HG03139 (cell line): Measurements from ENCODE around the gene CNKSR3.

Source experiments
- ATAC-seq: cut with Tn5 transposase; IDR thresholded peaks from one replicate; pipeline ENCODE4 v1.9.1; 2021; ENCODE audit not compliant: unreplicated experiment

The CNKSR3 gene

GRCh38 chr6:154458565-154459470 lies 51.7 kb downstream of the CNKSR3 start:
- no peak for ATAC-seq

- ATAC-seq: no peak
Observed at GRCh38 chr6:154457881-154458284, 52.6 kb downstream of the CNKSR3 start.

DNA sequence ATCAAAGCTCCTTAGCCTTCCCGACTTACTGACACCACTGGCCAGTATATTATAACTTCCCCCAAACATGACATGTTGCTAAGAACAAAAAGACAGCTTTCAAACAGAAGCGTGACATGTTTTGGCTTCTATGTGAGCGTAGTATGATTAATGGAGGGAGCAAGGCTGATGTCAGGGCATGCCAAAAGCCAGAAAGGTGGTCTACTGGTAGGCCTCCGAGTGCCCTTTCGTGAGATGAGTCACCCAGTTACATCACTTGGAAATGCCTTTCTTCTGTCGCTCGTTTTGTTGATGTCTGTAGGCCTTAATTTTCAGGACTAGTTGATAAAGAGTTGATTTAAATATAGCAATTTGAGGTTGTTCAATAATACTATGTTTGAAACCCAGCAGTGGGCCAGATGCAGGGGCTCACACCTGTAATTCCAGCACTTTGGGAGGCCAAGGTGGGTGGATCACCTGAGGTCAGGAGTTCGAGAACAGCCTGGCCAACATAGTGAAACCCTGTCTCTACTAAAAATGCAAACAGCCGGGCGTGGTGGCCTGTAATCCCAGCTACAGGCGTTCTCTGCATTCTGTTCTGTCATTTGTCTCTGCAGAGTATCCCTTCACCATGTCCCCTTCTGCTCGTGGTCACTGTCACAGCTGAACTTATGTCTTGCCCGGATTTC lies 53.3 kb downstream of the CNKSR3 start:
- no peak for ATAC-seq

- no peak for ATAC-seq
Observed at GRCh38 chr6:154453329-154453728, 57.2 kb downstream of the CNKSR3 start.

DNA sequence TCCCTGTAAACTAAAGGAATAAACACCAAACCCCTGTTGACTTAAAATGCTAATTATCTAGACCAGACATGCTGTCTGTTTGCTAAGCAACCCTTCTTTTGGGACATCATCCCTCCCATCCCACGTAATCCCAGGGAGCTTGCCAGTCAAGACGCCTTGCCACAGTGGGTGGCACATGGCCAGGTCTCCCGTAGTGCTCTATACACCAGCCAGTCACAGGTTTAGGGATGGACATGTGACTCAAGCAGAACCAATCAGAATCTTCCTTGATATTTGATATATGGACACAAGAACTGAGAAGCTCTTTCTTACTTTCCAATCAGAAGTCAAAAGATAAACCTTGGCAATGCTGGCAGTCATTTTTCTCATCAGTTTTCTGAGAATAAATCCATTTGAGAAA lies 60.0 kb downstream of the CNKSR3 start:
- ATAC-seq: no peak

DNA sequence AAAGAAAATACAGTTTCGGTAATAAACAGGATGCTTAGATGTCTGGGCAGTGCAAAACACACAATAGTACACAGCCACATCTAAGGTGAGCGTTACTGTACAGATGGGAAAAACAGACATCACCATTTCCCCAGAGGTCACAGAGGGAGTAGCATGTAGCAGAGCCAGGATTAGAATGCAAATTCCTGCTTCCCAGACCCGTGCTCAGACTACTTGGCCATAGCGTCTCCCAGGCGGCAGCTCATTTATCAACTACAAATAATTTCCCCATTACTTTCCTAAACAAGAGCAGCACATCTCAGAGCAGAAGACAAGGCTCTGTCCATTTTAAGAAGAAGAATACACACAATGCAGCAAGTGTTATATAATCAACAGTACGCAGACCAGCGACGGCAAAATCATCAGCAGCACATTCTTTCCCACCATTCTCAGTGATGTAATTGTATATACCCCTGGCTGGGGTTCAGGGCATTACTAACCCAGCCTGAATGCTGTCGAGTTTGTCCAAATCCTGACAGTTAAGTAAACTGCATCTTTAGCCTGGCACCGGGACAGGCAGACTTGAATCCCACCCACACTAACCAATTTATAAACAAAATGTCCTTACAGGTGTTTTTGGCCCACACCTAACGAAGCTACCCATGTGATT lies 61.9 kb downstream of the CNKSR3 start:
- ATAC-seq: no peak

GRCh38 chr6:154447954-154448353 lies 62.5 kb downstream of the CNKSR3 start:
- no peak for ATAC-seq

DNA sequence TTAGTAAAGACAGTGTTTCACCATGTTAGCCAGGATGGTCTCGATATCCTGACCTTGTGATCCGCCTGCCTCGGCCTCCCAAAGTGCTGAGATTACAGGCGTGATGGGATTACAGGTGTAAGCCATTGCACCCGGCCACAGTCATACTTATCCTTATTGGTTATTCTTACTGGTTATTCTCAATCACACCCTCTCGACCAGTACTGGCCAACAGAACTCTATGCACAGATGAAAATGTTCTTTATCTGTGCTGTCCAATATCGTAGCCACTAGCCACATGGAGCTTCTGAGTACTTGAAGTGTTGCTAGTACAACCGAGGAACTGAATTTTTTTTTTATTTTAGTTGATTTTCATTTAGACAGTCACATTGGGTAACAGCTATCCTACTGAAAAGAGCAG lies 63.5 kb downstream of the CNKSR3 start:
- no peak for ATAC-seq

DNA sequence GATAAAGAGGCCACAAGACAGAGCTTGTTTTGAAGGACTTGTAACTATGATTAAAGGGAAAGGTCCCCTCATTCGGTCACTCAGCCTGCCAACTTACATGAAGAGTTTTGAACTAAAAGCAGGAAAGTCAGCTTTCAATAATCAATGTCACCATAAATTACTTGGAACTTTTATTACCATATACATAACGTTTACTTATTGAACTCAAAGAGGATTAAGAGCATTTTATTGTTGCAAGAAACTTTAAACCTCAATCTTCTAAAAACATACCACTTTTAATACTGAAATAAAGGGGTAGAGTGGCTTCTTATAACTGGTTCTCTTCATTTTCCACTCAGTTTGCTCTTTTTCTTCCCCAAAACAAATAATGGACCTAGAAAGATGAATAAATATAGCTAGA lies 65.1 kb downstream of the CNKSR3 start:
- no peak for ATAC-seq

DNA sequence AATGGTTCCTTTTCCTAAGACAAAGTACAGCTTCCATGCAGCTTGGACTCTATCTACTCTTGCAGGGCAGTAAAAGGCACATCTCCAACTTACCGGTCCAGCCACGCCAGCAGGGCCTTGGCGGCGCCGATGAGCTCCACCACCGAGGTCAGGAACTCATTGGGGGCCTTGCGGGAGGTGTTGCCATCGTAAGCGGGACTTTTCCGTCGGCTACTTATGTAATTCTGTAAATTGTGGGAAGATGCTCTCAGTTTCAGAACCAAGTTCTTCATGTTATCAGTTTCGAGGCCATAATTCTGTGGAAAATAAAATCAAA lies 68.5 kb downstream of the CNKSR3 start:
- ATAC-seq: no peak

- ATAC-seq: peak; percentile 44
Observed at GRCh38 chr6:154440422-154441043, 70.0 kb downstream of the CNKSR3 start.

DNA sequence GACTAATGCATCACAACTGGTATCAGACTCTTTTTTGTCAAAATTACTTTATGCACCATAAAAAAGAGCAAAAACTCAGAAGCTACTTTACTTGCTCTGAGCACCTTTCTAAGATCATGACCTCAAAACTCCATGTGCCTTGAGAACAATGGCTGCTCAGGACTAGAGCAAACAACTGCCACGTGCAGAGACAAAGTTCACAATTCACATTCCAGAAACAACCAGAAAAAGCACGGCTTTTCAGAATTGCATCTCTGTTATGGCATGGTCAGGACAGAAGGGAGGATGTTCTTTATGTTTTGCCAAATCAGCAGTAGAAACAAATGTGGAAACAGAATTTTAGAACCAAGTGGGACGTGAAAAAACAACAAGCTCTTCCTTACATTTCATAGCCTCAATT lies 70.5 kb downstream of the CNKSR3 start:
- ATAC-seq: no peak

DNA sequence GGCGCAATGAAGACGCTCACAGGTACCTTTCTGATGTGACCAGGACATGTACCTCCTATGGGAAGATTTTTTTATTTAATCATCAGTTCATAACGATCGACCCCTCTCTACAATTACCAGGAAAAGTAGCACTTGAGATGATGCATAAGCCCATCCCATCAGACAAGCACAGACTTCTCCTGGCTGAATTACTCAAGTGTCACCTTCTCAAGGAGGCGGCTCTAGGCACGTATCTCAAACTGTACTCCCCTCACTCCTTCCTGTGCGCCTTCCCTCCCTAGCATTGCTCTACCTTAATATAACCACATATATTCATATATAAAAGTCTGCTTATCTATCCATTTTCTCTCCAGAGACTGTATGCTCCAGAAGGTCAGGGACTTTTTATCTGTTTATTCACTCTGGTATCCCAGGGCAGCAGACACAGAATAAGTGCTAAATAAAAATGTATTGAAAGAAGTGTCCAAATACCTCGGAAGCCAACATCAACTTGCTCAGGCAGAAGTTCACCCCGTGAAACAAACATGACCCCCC lies 71.5 kb downstream of the CNKSR3 start:
- ATAC-seq: no peak

DNA sequence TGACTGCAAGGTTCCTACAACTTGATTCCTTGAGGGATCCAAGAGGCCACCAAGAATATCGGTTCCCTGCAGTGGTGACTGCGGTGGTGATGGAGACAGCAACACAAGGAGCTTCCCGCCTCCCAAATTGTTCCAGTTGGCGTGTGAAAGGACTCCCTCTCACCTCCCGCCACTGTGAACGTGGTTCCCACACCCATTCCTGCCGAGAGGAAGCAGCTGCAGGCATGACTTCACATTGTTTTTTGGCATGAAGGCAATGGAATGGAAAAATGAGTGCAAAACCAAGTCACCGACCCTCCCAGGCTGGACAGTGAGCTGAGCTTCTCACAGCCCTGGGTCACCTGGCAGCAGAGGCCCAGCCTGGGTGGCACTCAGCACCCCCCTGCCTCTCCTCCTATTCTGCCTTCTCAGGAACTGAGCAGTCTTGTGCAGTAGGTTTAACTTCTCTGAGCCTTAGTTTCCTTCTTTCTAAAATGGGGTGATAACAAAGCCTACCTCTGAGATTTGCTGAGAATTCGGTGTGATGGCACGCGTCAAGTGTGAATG lies 75.0 kb downstream of the CNKSR3 start:
- ATAC-seq: no peak

- no peak for ATAC-seq
Observed at GRCh38 chr6:154434662-154435061, 75.8 kb downstream of the CNKSR3 start.

- ATAC-seq: no peak
Observed at GRCh38 chr6:154433477-154434241, 76.8 kb downstream of the CNKSR3 start.

DNA sequence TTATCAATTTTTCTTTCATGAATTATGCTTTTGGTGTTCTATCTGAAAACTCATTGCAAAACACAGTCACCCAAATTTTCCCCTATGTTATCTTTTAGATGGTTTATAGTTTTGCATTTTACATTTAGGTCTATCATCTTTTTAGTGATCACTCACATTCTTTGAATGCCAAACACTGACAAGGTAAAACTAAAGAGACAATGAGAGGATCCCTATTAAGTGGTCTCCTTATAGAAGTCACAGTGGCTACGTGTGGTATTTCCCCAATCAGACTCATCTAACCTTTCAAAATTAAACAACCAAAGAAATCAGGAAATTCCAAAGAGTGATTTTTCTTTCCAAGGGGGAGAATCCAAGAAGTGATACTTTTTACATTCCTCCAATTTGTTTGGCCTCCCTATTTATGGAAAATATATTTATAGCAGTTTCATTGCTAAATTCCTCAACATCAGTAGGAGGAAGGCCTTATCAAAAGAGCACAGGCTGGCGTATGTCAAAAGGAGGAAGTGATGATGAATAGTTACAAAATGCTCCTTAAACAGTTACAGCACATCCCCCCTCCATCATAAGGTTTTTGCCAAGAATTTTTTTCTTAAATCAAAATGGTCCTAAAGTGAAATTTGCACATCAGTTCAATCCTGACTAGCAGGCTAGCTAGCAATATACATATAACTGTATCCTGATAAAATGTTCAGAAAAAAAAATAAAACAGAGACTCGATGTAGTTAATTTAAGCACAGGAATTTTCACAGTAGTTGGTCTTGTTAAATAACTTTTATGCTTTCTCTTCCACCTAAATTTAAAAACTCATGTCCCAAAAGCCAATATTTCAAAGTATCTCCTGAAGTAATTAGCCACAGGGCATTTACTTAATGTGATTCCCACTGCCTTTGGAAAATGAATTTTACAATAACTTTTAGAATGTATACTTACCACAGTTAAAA lies 77.7 kb downstream of the CNKSR3 start:
- ATAC-seq: no peak

DNA sequence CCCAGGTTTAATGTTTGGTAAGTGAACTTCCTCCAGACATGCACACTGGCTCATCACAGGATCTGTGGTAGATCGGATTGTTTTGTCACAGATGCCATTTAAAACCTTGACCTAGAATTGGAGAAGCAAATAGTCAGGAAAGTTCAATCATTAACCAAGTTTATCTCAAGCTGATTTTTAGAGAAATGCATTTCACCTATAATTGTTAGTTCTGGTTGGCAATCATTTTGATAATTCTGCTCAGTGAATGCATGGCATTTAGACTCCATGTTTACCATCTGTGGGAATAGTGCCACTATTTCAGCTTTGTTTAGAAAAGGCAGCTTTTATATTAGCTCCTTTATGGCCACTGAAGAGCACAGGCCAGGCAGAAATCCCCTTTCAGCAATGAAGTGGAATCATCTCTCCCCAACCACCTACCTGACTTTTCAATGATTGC lies 80.0 kb downstream of the CNKSR3 start:
- no peak for ATAC-seq

DNA sequence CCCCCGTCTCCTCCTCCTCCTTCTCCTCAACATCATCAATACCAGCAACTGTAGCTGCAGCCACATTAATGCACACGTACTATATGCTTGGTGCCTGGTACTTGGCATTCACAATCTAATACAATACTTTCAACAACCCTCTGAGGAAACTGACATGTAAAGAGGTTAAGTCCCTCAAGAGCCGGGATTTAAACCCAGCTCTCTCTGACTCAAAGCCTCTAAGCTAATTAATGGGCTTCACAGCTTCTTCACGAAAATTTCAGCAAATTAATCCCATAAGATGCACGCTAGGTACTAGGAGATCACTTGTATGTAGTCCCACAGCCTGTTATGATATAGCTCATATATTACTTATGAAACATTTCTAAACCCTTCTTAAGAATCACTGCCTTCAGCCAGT lies 80.8 kb downstream of the CNKSR3 start:
- no peak for ATAC-seq
